Esophagus muscularis mucosa (tissue), 4 donors: ENCODE data around the gene ZNF22.

ENCODE experiments used
- CTCF ChIP-seq, 3 experiments: fragments of 200-600 bp in 2 of 3; fragments of 450-650 bp in 1 of 3; sonication (generic) in 2 of 3; IDR thresholded peaks; one replicate each; pipeline ENCODE4 v1.5.1; 2017 to 2019; ENCODE audit warnings: antibody characterized with exemption in 3 of 3, mild to moderate bottlenecking in 2 of 3, moderate library complexity in 1 of 3
- EP300 ChIP-seq: sonication (generic); formaldehyde crosslinking; IDR thresholded peaks from one replicate; pipeline ENCODE4 v1.6.1; 2017; ENCODE audit warnings: antibody characterized with exemption
- POLR2A ChIP-seq: fragments of 450-650 bp; IDR thresholded peaks from one replicate; pipeline ENCODE4 v1.6.1; 2017; ENCODE audit warnings: antibody characterized with exemption, moderate library complexity, mild to moderate bottlenecking, low read depth
- POLR2AphosphoS5 ChIP-seq, 2 donors: sonication (generic); formaldehyde crosslinking; IDR thresholded peaks; one replicate each; pipeline ENCODE4 v1.6.1; 2017; ENCODE audit warnings: antibody characterized with exemption in 2 of 2

- TF ChIP-seq CTCF (IDR thresholded peaks at IDR 0.05) = no peak
- no peak for TF ChIP-seq POLR2A
- no peak for TF ChIP-seq EP300
- TF ChIP-seq POLR2AphosphoS5 (IDR thresholded peaks at IDR 0.05) = peak in 1 of 2 donors; percentile 16
Observed at GRCh38 chr10:44968091-44968490, 32.6 kb upstream of the ZNF22 start.
